Measurements from ENCODE around the gene SAA4.

The SAA4 gene

GRCh38 chr11:18236664-18237356 is at the start of gene SAA4:
Gene SAA4 (minus strand): TSS chr11:18236802. CDS start chr11:18235926, 876 bp downstream.
- no peak for DNase-seq (ENCODE audit: low read depth)
- TF ChIP-seq CTCF (IDR thresholded peaks at IDR 0.05; ENCODE audit: control insufficient read depth, extremely low read depth, insufficient read depth) = no peak
- no peak within 1 kb of the TSS for H3K4me3 ChIP-seq (ENCODE audit: low read depth, low read length)

- H3K4me3 ChIP-seq (ENCODE audit: low read depth, low read length) = no peak overlapping the region
- no peak for TF ChIP-seq CTCF (IDR thresholded peaks at IDR 0.05; ENCODE audit: control insufficient read depth, extremely low read depth, insufficient read depth)
- no peak for DNase-seq (ENCODE audit: low read depth)
Measured at GRCh38 chr11:18285841-18286240, 49.2 kb upstream of the SAA4 start.

DNA sequence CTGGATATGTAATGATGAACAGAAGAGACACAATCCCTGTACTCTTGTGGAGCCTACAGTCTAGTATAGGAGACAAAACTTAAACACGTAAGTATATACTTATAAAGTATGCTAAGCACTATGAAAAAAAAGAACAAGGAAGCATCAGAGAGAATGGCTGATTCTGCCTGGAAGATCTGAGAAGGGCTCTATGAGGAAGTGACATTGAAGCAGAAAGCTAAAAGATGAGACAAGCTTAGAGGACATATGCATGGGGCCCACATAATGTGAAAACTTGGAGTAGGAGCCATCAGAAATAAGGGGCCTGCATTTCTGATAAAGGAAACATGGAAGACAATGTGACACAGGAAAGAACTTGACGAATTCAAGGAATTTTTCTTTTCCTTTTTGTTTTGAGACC is 46.0 kb upstream of the SAA4 start:
- no peak overlapping the region for H3K4me3 ChIP-seq (ENCODE audit: low read depth, low read length)
- DNase-seq (ENCODE audit: low read depth) = no peak
- no peak for TF ChIP-seq CTCF (IDR thresholded peaks at IDR 0.05; ENCODE audit: control insufficient read depth, extremely low read depth, insufficient read depth)

GRCh38 chr11:18280438-18281045 is 43.9 kb upstream of the SAA4 start:
- no peak for TF ChIP-seq CTCF (IDR thresholded peaks at IDR 0.05; ENCODE audit: control insufficient read depth, extremely low read depth, insufficient read depth)
- DNase-seq (ENCODE audit: low read depth) = no peak
- no peak overlapping the region for H3K4me3 ChIP-seq (ENCODE audit: low read depth, low read length)

DNA sequence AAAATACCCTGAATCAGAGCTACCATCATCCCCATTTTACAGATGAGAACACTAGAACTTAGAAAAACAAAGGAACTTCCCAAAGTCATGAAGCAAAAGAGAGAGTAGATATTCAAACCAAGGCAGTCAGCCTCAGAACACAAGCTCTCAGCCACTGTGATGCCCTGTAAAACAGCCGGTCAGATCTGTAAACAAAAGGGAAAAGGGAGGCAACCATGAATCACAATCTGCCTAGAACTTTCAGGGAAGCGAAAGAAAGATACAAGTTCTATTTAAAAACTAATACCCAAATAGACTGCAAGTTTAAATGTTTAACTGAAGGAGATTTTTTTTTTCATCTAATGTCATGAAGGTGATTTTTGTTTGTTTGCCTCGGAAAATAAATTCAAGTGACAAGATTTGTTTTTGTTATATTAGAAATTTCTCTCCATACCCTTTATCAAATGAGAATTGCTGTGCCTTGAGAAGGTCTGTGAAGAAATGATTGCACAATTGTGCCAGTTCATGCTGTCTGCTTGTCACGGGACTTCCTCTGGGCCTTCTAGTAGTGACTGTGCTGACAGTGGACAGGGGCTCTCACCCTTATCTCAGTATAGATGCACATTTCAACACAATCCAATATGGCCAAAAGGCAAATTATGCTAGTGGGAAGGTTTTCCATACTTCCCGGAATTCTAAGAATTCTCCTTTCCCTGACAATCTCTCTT is 41.1 kb upstream of the SAA4 start:
- DNase-seq (ENCODE audit: low read depth) = no peak
- H3K4me3 ChIP-seq (ENCODE audit: low read depth, low read length) = no peak overlapping the region
- no peak for TF ChIP-seq CTCF (IDR thresholded peaks at IDR 0.05; ENCODE audit: control insufficient read depth, extremely low read depth, insufficient read depth)

- no peak overlapping the region for H3K4me3 ChIP-seq (ENCODE audit: low read depth, low read length)
- no peak for TF ChIP-seq CTCF (IDR thresholded peaks at IDR 0.05; ENCODE audit: control insufficient read depth, extremely low read depth, insufficient read depth)
- no peak for DNase-seq (ENCODE audit: low read depth)
Measured at GRCh38 chr11:18271206-18271605, 34.6 kb upstream of the SAA4 start.

Measured in LNCaP clone FGC (cell line).